ENCODE results near the gene DTX3L.
A peak's percentile ranks its signal among the peaks of the same experiment; 100 is the strongest.

DTX3L gene

DNA sequence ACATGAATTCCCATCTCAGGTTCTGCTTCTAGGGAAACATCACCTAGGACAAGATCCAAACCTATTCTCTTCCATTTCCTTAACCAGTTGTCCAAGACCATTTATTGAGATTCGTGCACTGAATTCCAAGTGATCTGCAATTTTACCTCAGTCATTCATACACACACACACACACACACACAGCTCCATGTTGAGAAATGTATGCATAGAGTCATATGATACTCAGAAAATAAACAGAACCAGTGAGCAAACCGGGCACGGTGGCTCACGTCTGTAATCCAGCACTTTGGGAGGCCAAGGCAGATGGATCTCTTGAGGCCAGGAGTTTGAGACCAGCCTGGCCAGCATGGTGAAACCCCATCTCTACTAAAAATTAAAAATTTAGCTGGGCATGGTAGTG is 43.3 kb upstream of the DTX3L start:
- Histone ChIP-seq H3K4ac (ENCODE audit: low read depth, low read length) (no peak overlapping the region), H3K56ac (ENCODE audit: low read length) (no peak overlapping the region), H3K36me3 (ENCODE audit: control insufficient read depth, insufficient read depth, low read length) (no peaks in the 10 kb centered on the region), H2BK5ac (ENCODE audit: low read length) (no peak overlapping the region), H3K79me2 (ENCODE audit: control insufficient read depth, insufficient read depth, low read length) (no peaks in the 10 kb centered on the region), H3K27ac (ENCODE audit: low read depth, low read length) (no peak overlapping the region), H4K5ac (ENCODE audit: low read length) (no peak overlapping the region), H2BK120ac (ENCODE audit: low read depth, low read length) (no peak overlapping the region), H3K18ac (ENCODE audit: low read length) (no peak overlapping the region), H3K79me1 (ENCODE audit: low read length) (no peaks in the 10 kb centered on the region), H3K27me3 (ENCODE audit: insufficient read depth, low read length, poor library complexity) (no peaks in the 10 kb centered on the region), H3K9ac (ENCODE audit: low read length) (no peak overlapping the region), H2AK5ac (ENCODE audit: low read length) (no peak overlapping the region), H3K4me1 (ENCODE audit: control insufficient read depth, low read depth, low read length) (no peaks in the 10 kb centered on the region), H2BK15ac (replicated peaks; ENCODE audit: low read depth) (no peak overlapping the region), H4K8ac (ENCODE audit: low read depth, low read length) (no peak overlapping the region), H3K23ac (ENCODE audit: low read length) (no peak overlapping the region), H3K4me2 (ENCODE audit: low read length) (no peak overlapping the region), H3K4me3 (ENCODE audit: low read length) (no peak overlapping the region)
- no CpG with 5 or more reads among the region's 4 CpGs for WGBS (ENCODE audit: extremely low coverage, insufficient coverage, low lambda C conversion rate)
- DNase-seq, result no peak

DNA sequence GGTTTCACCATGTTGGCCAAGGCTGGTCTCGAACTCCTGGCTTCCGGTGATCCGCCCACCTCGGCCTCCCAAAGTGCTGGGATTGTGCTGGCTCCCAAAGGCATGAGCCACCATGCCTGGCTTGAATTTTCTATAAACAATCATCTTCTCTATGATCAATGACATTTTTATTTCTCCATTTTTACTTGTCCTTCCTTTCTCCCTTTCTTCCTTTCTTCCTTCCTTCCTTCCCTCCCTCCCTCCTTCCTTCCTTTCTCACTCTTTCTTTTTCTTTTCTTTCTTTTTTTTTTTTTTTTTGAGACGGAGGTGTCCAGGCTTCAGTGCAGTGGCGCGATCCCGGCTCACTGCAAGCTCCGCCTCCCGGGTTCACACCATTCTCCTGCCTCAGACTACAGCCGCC is 40.8 kb upstream of the DTX3L start:
- Histone ChIP-seq H3K4me1 (ENCODE audit: control insufficient read depth, low read depth, low read length) (no peaks in the 10 kb centered on the region), H3K18ac (ENCODE audit: low read length) (no peak overlapping the region), H2AK5ac (ENCODE audit: low read length) (no peak overlapping the region), H3K79me2 (ENCODE audit: control insufficient read depth, insufficient read depth, low read length) (no peaks in the 10 kb centered on the region), H3K4me2 (ENCODE audit: low read length) (no peak overlapping the region), H3K27me3 (ENCODE audit: insufficient read depth, low read length, poor library complexity) (no peaks in the 10 kb centered on the region), H3K27ac (ENCODE audit: low read depth, low read length) (no peak overlapping the region), H4K8ac (ENCODE audit: low read depth, low read length) (no peak overlapping the region), H3K79me1 (ENCODE audit: low read length) (no peaks in the 10 kb centered on the region), H3K9ac (ENCODE audit: low read length) (no peak overlapping the region), H2BK15ac (replicated peaks; ENCODE audit: low read depth) (no peak overlapping the region), H3K56ac (ENCODE audit: low read length) (no peak overlapping the region), H2BK5ac (ENCODE audit: low read length) (no peak overlapping the region), H3K23ac (ENCODE audit: low read length) (no peak overlapping the region), H3K36me3 (ENCODE audit: control insufficient read depth, insufficient read depth, low read length) (no peaks in the 10 kb centered on the region), H3K4me3 (ENCODE audit: low read length) (no peak overlapping the region), H4K5ac (ENCODE audit: low read length) (no peak overlapping the region), H2BK120ac (ENCODE audit: low read depth, low read length) (no peak overlapping the region), H3K4ac (ENCODE audit: low read depth, low read length) (no peak overlapping the region)
- WGBS (ENCODE audit: extremely low coverage, insufficient coverage, low lambda C conversion rate), result no CpG with 5 or more reads among the region's 11 CpGs
- no peak for DNase-seq

GRCh38 chr3:122530164-122530563 is 34.0 kb upstream of the DTX3L start:
- WGBS (ENCODE audit: extremely low coverage, insufficient coverage, low lambda C conversion rate), result no CpG with 5 or more reads among the region's 2 CpGs
- Histone ChIP-seq H3K9ac (ENCODE audit: low read length) (no peak overlapping the region), H4K5ac (ENCODE audit: low read length) (no peak overlapping the region), H3K4me3 (ENCODE audit: low read length) (no peak overlapping the region), H3K4me1 (ENCODE audit: control insufficient read depth, low read depth, low read length) (no peaks in the 10 kb centered on the region), H2AK5ac (ENCODE audit: low read length) (no peak overlapping the region), H2BK15ac (replicated peaks; ENCODE audit: low read depth) (no peak overlapping the region), H3K4ac (ENCODE audit: low read depth, low read length) (no peak overlapping the region), H3K27me3 (ENCODE audit: insufficient read depth, low read length, poor library complexity) (no peaks in the 10 kb centered on the region), H3K4me2 (ENCODE audit: low read length) (no peak overlapping the region), H3K56ac (ENCODE audit: low read length) (no peak overlapping the region), H2BK120ac (ENCODE audit: low read depth, low read length) (no peak overlapping the region), H3K18ac (ENCODE audit: low read length) (no peak overlapping the region), H2BK5ac (ENCODE audit: low read length) (no peak overlapping the region), H3K79me1 (ENCODE audit: low read length) (no peaks in the 10 kb centered on the region), H4K8ac (ENCODE audit: low read depth, low read length) (no peak overlapping the region), H3K23ac (ENCODE audit: low read length) (no peak overlapping the region), H3K36me3 (ENCODE audit: control insufficient read depth, insufficient read depth, low read length) (no peaks in the 10 kb centered on the region), H3K79me2 (ENCODE audit: control insufficient read depth, insufficient read depth, low read length) (no peaks in the 10 kb centered on the region), H3K27ac (ENCODE audit: low read depth, low read length) (no peak overlapping the region)
- DNase-seq, result no peak

GRCh38 chr3:122533480-122533879 is 30.7 kb upstream of the DTX3L start:
- Histone ChIP-seq H3K23ac (ENCODE audit: low read length) (no peak overlapping the region), H3K18ac (ENCODE audit: low read length) (no peak overlapping the region), H3K27me3 (ENCODE audit: insufficient read depth, low read length, poor library complexity) (no peaks in the 10 kb centered on the region), H4K5ac (ENCODE audit: low read length) (no peak overlapping the region), H2AK5ac (ENCODE audit: low read length) (no peak overlapping the region), H3K4ac (ENCODE audit: low read depth, low read length) (no peak overlapping the region), H3K36me3 (ENCODE audit: control insufficient read depth, insufficient read depth, low read length) (no peaks in the 10 kb centered on the region), H2BK120ac (ENCODE audit: low read depth, low read length) (no peak overlapping the region), H2BK15ac (replicated peaks; ENCODE audit: low read depth) (no peak overlapping the region), H3K56ac (ENCODE audit: low read length) (no peak overlapping the region), H3K79me1 (ENCODE audit: low read length) (no peaks in the 10 kb centered on the region), H3K4me2 (ENCODE audit: low read length) (no peak overlapping the region), H3K9ac (ENCODE audit: low read length) (no peak overlapping the region), H4K8ac (ENCODE audit: low read depth, low read length) (no peak overlapping the region), H3K4me3 (ENCODE audit: low read length) (no peak overlapping the region), H3K27ac (ENCODE audit: low read depth, low read length) (no peak overlapping the region), H3K4me1 (ENCODE audit: control insufficient read depth, low read depth, low read length) (no peaks in the 10 kb centered on the region), H2BK5ac (ENCODE audit: low read length) (no peak overlapping the region), H3K79me2 (ENCODE audit: control insufficient read depth, insufficient read depth, low read length) (no peaks in the 10 kb centered on the region)
- no CpG with 5 or more reads among the region's 2 CpGs for WGBS (ENCODE audit: extremely low coverage, insufficient coverage, low lambda C conversion rate)
- no peak for DNase-seq

DNA sequence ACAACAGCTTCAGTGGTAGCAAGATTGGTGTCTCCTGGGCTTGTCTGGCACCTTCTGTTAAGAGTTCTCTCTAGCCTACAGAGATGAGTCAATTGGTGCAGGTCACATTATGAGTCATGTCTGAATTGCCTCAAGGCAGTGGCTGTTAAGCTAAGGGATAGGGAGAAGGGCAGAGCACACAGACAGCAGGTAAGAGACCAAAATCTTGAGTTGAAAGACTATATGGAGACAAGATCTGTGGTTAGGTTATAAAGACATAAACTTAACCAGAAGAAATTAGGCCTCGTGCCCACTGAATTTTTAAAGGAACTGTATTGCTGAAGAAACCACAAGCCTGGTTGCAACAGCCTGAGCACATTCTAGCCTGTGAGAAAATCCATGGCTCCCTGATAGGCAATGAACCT is 30.2 kb upstream of the DTX3L start:
- H3K23ac ChIP-seq (ENCODE audit: low read length), result no peak overlapping the region
- H2BK15ac ChIP-seq (replicated peaks; ENCODE audit: low read depth), result no peak overlapping the region
- no peak overlapping the region for H3K27ac ChIP-seq (ENCODE audit: low read depth, low read length)
- peak overlapping the region; percentile 68 for H3K4ac ChIP-seq (ENCODE audit: low read depth, low read length)
- H3K4me3 ChIP-seq (ENCODE audit: low read length), result no peak overlapping the region
- DNase-seq, result peak; percentile 97
- H3K56ac ChIP-seq (ENCODE audit: low read length), result no peak overlapping the region
- H3K9ac ChIP-seq (ENCODE audit: low read length), result no peak overlapping the region
- no peaks in the 10 kb centered on the region for H3K79me2 ChIP-seq (ENCODE audit: control insufficient read depth, insufficient read depth, low read length)
- H2BK120ac ChIP-seq (ENCODE audit: low read depth, low read length), result no peak overlapping the region
- H4K8ac ChIP-seq (ENCODE audit: low read depth, low read length), result no peak overlapping the region
- H2BK5ac ChIP-seq (ENCODE audit: low read length), result no peak overlapping the region
- H3K4me2 ChIP-seq (ENCODE audit: low read length), result no peak overlapping the region
- H3K18ac ChIP-seq (ENCODE audit: low read length), result peak overlapping the region; percentile 93
- no peaks in the 10 kb centered on the region for H3K27me3 ChIP-seq (ENCODE audit: insufficient read depth, low read length, poor library complexity)
- H3K79me1 ChIP-seq (ENCODE audit: low read length), result no peaks in the 10 kb centered on the region
- H4K5ac ChIP-seq (ENCODE audit: low read length), result no peak overlapping the region
- no peaks in the 10 kb centered on the region for H3K36me3 ChIP-seq (ENCODE audit: control insufficient read depth, insufficient read depth, low read length)
- WGBS (ENCODE audit: extremely low coverage, insufficient coverage, low lambda C conversion rate), result no CpG with 5 or more reads among the region's 1 CpG
- H2AK5ac ChIP-seq (ENCODE audit: low read length), result no peak overlapping the region
- no peaks in the 10 kb centered on the region for H3K4me1 ChIP-seq (ENCODE audit: control insufficient read depth, low read depth, low read length)

DNA sequence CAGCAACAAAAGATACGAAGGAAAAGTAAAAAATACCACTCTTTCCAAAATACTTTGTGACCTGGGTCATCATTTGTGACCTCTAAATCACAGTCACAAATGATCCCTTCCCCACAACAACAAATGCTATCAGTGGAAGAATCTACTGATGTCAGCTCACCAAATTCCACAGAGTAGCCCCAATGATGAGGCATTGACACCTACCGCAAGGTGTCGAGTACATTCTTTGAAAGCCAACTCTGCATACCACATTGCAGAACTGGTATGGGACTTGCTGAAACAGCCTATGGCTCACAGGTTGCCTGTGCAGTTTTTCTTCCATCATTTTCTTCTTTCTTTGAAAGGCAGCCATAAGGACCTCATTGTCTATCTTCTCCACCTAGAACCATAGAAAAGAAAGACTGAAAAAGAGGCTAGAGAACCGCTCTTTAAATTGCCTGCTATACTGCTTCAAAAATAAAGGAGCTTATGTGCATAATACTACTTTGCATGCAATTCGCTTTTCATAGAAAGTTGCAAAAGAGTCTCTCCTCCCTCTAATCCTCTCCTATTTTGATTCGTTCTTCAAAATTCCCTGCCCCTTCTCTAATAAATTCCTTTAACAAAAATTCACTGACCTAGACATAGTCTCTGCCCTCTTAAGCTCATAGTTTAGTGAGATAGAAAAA is 28.0 kb upstream of the DTX3L start:
- WGBS (ENCODE audit: extremely low coverage, insufficient coverage, low lambda C conversion rate), result no CpG with 5 or more reads among the region's 6 CpGs
- Histone ChIP-seq H3K27ac (ENCODE audit: low read depth, low read length) (no peak overlapping the region), H3K4ac (ENCODE audit: low read depth, low read length) (no peak overlapping the region), H3K18ac (ENCODE audit: low read length) (no peak overlapping the region), H3K56ac (ENCODE audit: low read length) (no peak overlapping the region), H4K8ac (ENCODE audit: low read depth, low read length) (no peak overlapping the region), H3K4me1 (ENCODE audit: control insufficient read depth, low read depth, low read length) (no peaks in the 10 kb centered on the region), H3K9ac (ENCODE audit: low read length) (no peak overlapping the region), H2AK5ac (ENCODE audit: low read length) (no peak overlapping the region), H3K79me1 (ENCODE audit: low read length) (no peaks in the 10 kb centered on the region), H3K27me3 (ENCODE audit: insufficient read depth, low read length, poor library complexity) (no peaks in the 10 kb centered on the region), H4K5ac (ENCODE audit: low read length) (no peak overlapping the region), H3K36me3 (ENCODE audit: control insufficient read depth, insufficient read depth, low read length) (no peaks in the 10 kb centered on the region), H3K4me3 (ENCODE audit: low read length) (no peak overlapping the region), H3K23ac (ENCODE audit: low read length) (no peak overlapping the region), H2BK15ac (replicated peaks; ENCODE audit: low read depth) (no peak overlapping the region), H2BK5ac (ENCODE audit: low read length) (no peak overlapping the region), H3K4me2 (ENCODE audit: low read length) (no peak overlapping the region), H3K79me2 (ENCODE audit: control insufficient read depth, insufficient read depth, low read length) (no peaks in the 10 kb centered on the region), H2BK120ac (ENCODE audit: low read depth, low read length) (no peak overlapping the region)
- DNase-seq, result peak; percentile 97
